GM12878 (cell line): ENCODE measurements around the gene PRCC. TPM values are rescaled to one million over a fixed set of nuclear protein-coding genes. Genes with fewer than 3 reads are reported as not detected.

Experiments used
- BHLHE40 ChIP-seq, 2 experiments: fragments of 450-650 bp in 1 of 2; IDR thresholded peaks; 2 replicates each; pipeline ENCODE4 v1.6.1; 2011 to 2017; ENCODE audit warnings: low read depth in 2 of 2, borderline replicate concordance in 1 of 2, improper control_type of control experiment in 1 of 2, low read length in 1 of 2, mild to moderate bottlenecking in 1 of 2
- CHD1 ChIP-seq: IDR thresholded peaks from 2 replicates; pipeline ENCODE4 v1.6.1; 2012; ENCODE audit warnings: low read depth, low read length, improper control_type of control experiment
- CHD2 ChIP-seq: IDR thresholded peaks from 2 replicates; pipeline ENCODE4 v1.6.1; 2011; ENCODE audit warnings: low read depth, low read length, improper control_type of control experiment, borderline replicate concordance
- CTCF ChIP-seq, 3 experiments: IDR thresholded peaks in 2 of 3; conservative IDR thresholded peaks in 1 of 3; 2 replicates each; pipeline ENCODE4 v1.5.1; 2011; ENCODE audit warnings: low read depth in 3 of 3, low read length in 3 of 3, mild to moderate bottlenecking in 3 of 3, control low read depth in 2 of 3, moderate library complexity in 2 of 3, inconsistent platforms in 1 of 3, mixed read lengths in 1 of 3; ENCODE audit not compliant: control insufficient read depth in 2 of 3, insufficient read depth in 1 of 3; ENCODE audit errors: extremely low read depth in 1 of 3
- EZH2 ChIP-seq: IDR thresholded peaks from 2 replicates; pipeline ENCODE4 v1.6.1; 2012; ENCODE audit warnings: low read depth, mild to moderate bottlenecking, control low read depth, inconsistent platforms, low read length, borderline replicate concordance; ENCODE audit not compliant: control insufficient read depth
- HSF1 ChIP-seq: fragments of 150-350 bp; IDR thresholded peaks from 2 replicates; pipeline ENCODE4 v1.6.1; 2014; ENCODE audit warnings: mild to moderate bottlenecking, low read depth, low read length
- IRF4 ChIP-seq: IDR thresholded peaks from 2 replicates; pipeline ENCODE4 v1.6.1; 2011; ENCODE audit warnings: low read depth, low read length
- LARP7 ChIP-seq: fragments of 450-650 bp; IDR thresholded peaks from 2 replicates; pipeline ENCODE4 v1.6.1; 2017; ENCODE audit warnings: mild to moderate bottlenecking
- MYC ChIP-seq: IDR thresholded peaks from 2 replicates; pipeline ENCODE4 v1.6.1; 2011; ENCODE audit warnings: mild to moderate bottlenecking, low read length, moderate library complexity, inconsistent platforms; ENCODE audit not compliant: insufficient read depth, insufficient replicate concordance, insufficient read length, severe bottlenecking
- NBN ChIP-seq: fragments of 450-650 bp; IDR thresholded peaks from 2 replicates; pipeline ENCODE4 v1.6.1; 2016
- NKRF ChIP-seq: fragments of 450-650 bp; conservative IDR thresholded peaks from 2 replicates; pipeline ENCODE4 v1.6.1; 2017; ENCODE audit warnings: mild to moderate bottlenecking, moderate library complexity
- NR2F1 ChIP-seq: fragments of 450-650 bp; conservative IDR thresholded peaks from 2 replicates; pipeline ENCODE4 v1.6.1; 2017; ENCODE audit warnings: mild to moderate bottlenecking
- RELB ChIP-seq: fragments of 450-650 bp; IDR thresholded peaks from 2 replicates; pipeline ENCODE4 v1.6.1; 2017; ENCODE audit warnings: low read depth, mild to moderate bottlenecking, moderate library complexity
- SIN3A ChIP-seq: IDR thresholded peaks from 2 replicates; pipeline ENCODE4 v1.6.1; 2012; ENCODE audit warnings: low read depth, low read length, improper control_type of control experiment
- SKIL ChIP-seq: fragments of 450-650 bp; IDR thresholded peaks from 2 replicates; pipeline ENCODE4 v1.6.1; 2017; ENCODE audit warnings: mild to moderate bottlenecking, low read depth, inconsistent platforms; ENCODE audit not compliant: poor library complexity, severe bottlenecking
- SMC3 ChIP-seq: IDR thresholded peaks from 2 replicates; pipeline ENCODE4 v1.6.1; 2011; ENCODE audit warnings: low read length, improper control_type of control experiment, borderline replicate concordance
- SREBF2 ChIP-seq: IDR thresholded peaks from 2 replicates; pipeline ENCODE4 v1.6.1; 2012; ENCODE audit warnings: mild to moderate bottlenecking, low read length
- TAF1 ChIP-seq: IDR thresholded peaks from 2 replicates; pipeline ENCODE4 v1.6.1; 2011; ENCODE audit warnings: mild to moderate bottlenecking, low read depth, low read length, borderline replicate concordance
- ZBED1 ChIP-seq: IDR thresholded peaks from 2 replicates; pipeline ENCODE4 v1.6.1; 2016; ENCODE audit warnings: borderline replicate concordance
- ZNF274 ChIP-seq: IDR thresholded peaks from one replicate; pipeline ENCODE4 v1.8.0; 2011; ENCODE audit not compliant: insufficient read length, insufficient read depth
- polyA plus RNA-seq, 11 experiments: library from polyadenylated mRNA; depleted of rRNA in 4 of 11; unstranded in 6 of 11; stranded (reverse) in 5 of 11; fragments of >200 nt; fragmentation: Nextera tagmentation in 4 of 11; fragmentation: Illumina TruSeq in 1 of 11; extraction: Ambion mirVana in 4 of 11; extraction: Trizol in 1 of 11; gene quantifications; 1 replicate in 1 of 11; 2 replicates in 10 of 11; pipeline versions ENCODE4 v1.2.1 to v1.2.3, GENCODE V29; 2011 to 2016; ENCODE audit warnings: inconsistent platforms in 2 of 11, missing spikeins in 2 of 11, low read depth in 1 of 11
- total RNA-seq, 4 experiments: library from RNA; depleted of rRNA in 3 of 4; stranded (reverse); fragments of >200 nt in 3 of 4; fragmentation: Illumina TruSeq in 1 of 4; extraction: Trizol in 1 of 4; gene quantifications; 2 replicates each; pipeline versions ENCODE4 v1.2.1 to v1.2.3, GENCODE V29; 2013 to 2021

The PRCC gene
- total and polyA plus RNA-seq, 10 of the 15 experiments (the other 5 are each of a cell fraction or from before 2014, with no cell fraction given), result 23.8 to 132 (median 63.1) TPM

DNA sequence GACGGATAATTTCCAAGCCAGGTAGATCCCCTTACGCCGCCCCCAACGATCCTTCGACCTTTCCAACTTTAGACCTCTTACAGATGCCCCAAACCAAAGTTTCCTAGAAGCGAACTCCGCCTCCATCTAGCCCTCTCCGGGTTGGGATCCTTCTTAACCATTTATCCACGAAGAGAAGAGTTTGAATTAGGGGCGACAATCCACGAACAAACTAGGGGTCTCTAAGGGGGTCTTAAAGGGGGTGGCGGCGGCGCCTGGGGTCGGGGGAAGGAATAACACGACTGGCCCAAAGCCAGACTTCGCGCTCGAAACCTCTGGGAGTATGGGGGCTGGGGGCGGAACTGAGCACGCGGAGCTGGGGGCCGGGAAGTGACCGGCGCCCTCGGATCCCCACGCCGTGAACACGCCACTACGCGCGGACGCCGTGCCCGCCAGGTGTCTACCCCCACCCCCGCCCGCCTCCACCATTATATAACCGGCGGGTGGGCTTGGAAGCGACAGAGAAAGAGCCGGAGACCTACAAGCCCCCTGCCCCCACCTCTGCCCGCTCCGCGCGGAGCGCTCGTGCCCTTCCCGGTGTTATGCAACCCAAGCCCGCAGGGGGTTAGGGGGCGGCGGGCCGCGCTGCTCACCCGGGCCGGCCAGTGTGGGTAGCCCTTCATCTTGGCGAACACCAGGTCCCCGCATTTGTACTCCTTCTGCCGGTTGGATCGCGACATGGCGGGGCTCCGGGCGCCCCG, 16.5 kb upstream of the PRCC start (continued):
- TF ChIP-seq ZBED1 (0 out of 2 replicates have a peak, but pooled peaks have one; percentile 16), SKIL (no peak), NBN (no peak), SIN3A (no peak; the same call in 1 of the 2 replicates), LARP7 (peak; percentile 93), BHLHE40 (IDR thresholded peaks at IDR 0.05; ENCODE audit: borderline replicate concordance in 1 of 2, low read depth in 2 of 2, low read length in 1 of 2) (peak in 1 of 2 experiments; percentile 60; a peak in 1 of 4 replicates), HSF1 (no peak), RELB (no peak), CTCF (IDR thresholded peaks at IDR 0.05 in 2 of 3, conservative IDR thresholded peaks at IDR 0.05 in 1 of 3; ENCODE audit: control insufficient read depth in 2 of 3, extremely low read depth in 1 of 3, insufficient read depth in 1 of 3, low read depth in 3 of 3, low read length in 3 of 3) (0 out of 6 replicates have a peak, but pooled peaks of 1 of the 3 experiments have one; percentile 5), IRF4 (no peak), MYC (no peak), NR2F1 (no peak), TAF1 (peak; percentile 8; the same call in 1 of the 2 replicates), CHD1 (no peak), SMC3 (no peak), ZNF274 (no peak), SREBF2 (no peak), CHD2 (no peak; the same call in 1 of the 2 replicates), NKRF (peak; percentile 48; the same call in 1 of the 2 replicates), EZH2 (no peak)
